T-helper 22 cell (primary cell): ENCODE results near the gene CDH4.
"Not testable (repeated sequence)": the region's sequence is repeated elsewhere in the genome, so short reads cannot be mapped to it uniquely, and the experiment has no call there.

Source experiments
- DNase-seq: peaks from one replicate; pipeline ENCODE4 v3.0.0-alpha.2; 2020; ENCODE audit warnings: low read depth

Gene CDH4

DNA sequence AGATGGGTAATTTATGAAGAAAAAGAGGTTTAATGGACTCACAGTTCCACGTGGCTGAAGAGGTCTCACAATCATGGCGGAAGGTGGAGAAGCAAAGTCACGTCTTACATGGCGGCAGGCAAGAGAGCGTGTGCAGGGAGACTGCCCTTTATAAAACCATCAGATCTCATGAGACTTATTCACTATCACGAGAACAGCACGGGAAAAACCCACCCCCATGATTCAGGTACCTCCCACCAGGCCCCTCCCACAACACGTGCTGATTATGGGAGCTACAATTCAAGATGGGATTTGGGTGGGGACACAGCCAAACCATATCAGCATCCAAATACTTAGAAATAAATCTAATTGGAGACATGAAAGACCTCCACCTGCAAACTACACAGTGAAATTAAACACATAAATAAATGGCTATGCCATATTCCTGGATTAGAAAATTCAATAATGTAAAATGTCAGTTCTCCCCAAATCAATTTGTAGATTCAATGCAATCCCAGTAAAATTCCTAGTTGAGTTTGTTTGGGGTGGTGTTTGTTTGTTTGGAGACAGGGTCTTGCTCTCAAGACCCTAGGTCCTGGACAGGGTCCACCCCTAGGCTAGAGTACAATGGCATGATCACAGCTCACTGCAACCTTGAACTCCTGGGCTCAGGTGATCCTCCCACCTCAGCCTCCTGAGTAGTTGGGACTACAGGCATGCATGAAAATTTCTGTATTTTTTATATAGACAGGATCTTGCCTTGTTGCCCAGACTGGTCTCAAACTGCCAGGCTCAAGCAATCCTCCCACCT lies 712.0 kb downstream of the CDH4 start:
- no peak for DNase-seq

DNA sequence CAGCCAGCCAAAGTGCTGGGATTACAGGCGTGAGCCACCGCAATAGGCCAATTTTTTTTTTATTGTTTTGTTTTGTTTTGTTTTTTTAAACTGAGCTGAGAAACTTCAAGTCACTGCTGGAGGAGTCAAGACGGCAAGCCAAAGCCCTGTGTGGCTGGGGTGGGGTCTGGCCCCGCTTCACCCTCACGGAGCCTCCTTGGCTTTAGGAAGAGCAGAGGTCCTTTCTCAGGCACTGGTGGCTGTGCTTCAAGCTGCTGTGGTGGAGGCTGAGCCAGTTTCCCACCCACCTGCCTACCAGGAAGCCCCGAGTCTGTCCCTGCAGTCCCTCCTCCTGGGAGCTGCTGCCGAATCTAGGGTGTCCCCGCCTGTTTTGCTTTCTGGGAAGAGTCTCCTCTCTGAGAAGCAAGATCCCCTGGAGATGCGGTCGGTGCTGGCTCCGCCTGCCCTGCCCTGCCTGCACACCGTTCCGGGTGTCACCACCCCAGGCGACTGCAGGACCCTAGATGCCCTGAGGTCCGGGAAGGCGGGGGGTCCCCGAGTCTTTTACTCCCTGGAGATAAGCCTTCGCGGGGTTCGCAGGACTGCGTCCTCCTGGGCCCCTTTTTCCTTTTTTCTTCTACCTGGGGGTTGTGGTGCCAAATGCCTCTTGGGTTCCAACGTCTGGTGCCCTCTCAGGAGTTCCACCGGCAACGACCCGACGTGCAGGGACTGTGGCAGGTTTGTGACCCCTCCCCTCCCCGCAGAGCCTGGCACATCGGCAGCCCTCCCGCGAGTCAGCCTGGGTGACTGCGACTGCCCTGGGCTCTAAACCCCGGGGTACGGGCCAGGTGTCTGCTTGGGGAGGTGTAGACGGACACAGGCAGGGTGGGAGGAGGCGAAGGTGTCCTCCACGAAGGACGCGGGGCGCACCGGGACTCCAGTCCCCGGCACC lies 712.9 kb downstream of the CDH4 start:
- no peak for DNase-seq

DNA sequence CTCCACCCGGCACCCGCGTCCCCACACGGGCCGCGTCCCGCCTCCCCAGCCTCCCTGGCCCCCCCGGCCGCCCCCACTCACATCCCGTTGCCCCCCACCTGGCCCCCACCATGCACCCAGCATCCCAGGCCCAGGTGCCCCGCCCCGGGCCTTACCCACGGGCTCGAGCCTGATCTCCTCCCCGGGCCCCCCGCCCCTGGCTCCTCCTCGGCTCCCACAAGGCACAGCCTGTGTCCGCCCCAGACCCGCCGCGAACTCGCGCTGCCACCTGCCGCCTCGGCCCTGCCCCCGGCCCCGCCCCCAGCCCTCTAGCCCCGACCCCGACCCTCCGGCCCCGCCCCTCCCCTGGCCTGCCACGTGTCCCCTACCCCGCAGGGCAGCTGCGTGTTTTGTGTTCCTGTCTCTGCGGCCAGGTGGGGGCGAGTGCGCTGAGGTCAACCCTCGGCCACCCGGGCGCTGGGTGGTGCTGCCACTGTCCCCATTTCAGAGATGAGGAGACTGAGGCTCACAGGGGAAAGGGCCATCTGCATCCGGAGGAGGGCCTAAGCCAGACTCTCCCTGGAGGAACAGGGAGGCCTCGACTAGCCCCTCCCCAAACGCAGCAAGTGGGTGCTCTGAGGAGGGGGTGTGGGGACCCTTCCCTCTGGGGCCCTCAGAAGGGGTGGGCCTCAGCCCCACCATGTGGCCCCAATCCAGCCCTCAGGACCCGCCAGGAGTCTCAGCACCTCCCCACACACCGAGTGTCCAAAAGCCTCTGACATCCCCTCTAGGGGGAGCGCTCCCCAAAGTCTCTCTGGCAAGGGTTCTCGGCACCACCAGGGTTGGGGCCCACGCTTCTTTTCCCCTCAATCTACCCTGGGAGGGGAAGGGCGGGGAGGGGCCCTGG lies 713.8 kb downstream of the CDH4 start:
- no peak for DNase-seq

DNA sequence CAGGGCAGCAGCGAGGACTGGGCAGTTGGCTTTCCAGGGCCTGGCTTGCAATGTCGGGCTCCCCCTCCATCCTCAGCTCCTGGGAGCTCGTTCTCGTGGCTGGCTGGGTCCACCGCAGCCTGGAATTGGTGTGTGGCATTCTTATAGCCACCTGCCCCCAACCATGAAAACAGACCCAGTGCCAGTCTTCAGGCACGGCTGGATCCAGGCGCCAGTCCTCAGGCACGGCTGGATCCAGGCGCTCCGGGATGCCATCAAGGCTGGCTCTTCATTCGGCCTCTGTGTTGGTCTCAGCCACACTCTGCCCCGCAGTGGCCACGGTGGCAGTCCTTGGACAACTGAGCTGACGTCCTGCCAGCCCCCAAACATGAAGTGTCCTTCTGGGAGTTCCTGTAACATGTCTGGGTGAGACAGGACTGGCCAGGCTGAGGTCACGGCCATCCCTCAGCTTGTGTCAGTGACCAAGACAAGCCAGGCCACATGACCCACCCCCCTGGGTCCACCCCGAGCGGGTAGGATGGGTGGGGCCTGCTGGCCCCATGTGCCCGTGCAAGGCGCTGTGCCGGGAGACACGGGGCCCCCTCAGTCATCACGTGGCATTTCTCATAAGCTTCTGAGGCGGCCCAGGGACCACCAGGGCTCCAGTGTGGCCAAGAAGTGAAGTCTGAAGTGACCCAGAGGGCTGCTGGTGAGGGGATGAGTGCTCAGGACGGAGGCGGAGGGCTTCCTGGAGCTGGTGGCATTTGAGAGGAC lies 714.6 kb downstream of the CDH4 start:
- no peak for DNase-seq

DNA sequence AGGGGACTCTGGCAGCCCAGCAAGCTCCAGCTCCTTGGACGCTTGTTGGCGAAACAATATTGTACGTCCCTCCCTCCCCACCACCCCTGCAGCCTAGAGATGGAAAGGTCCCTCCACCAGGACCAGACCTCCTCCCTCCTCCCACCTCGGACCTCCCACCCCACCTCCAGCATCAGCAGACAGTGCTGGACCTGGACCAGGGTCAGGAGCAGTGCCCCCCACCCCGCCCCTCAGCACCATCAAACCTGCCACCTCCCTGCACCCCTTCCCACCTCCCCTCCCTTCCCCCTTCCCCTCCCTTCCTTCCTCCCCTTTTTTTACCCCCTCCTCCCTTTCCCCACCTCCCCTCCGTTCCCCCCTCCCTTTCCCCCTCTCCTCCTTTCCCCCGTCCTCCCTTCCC lies 715.2 kb downstream of the CDH4 start:
- DNase-seq, result no peak

DNA sequence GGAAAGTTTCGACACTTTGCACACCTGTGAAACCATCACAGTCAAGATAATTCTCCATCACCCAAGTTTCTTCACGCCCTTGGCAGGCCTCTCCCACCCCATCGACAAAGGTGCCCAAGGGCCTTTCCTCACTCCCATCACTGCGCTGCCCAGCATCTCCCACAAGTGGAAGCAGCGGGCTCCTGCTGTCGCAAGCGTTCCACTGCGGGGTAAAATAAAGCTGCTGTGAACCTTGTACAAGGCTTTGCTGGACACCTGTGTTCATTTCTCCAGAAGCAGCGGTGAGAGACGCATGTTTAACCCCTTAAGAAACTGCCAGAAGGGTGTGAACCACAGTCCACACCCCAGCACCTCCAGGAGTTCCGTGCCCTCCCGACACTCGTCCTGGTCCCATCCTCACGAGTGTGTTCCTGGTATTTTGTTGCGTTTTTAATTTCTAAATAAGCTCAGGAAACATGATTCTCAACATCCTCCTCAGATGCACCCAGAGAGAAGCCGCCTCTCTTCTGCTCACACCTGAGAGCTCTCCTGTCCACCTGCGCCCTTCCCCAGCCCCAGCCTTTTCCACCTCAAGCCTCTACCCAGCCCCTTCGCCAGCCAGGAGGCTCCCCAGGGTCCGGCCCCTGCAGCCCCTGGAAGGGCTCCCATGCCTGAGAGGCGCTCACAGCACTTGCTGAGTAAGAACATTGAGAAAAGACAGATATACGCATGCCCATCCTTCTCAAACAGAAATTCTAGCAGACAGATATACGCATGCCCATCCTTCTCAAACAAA lies 716.2 kb downstream of the CDH4 start:
- DNase-seq, result no peak

DNA sequence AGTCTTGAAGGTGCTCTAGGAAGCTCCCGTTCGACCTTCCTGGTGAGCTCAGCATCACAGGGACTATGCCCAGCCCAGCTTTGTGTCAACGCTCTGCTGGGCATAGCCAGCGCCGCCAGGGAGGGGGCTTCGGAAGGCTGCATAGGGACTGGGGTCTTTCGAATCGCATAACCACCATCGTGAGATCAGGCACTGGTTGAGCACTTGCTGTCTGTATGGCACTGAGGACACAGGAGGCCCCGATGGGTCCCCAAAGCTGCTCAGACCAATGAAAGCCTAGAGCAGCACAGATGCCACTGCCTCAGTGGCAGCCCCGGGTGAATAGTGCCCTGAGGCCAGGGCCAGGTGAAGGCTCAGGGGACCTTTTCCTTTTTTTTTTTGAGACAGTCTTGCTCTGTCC lies 716.9 kb downstream of the CDH4 start:
- no peak for DNase-seq

DNA sequence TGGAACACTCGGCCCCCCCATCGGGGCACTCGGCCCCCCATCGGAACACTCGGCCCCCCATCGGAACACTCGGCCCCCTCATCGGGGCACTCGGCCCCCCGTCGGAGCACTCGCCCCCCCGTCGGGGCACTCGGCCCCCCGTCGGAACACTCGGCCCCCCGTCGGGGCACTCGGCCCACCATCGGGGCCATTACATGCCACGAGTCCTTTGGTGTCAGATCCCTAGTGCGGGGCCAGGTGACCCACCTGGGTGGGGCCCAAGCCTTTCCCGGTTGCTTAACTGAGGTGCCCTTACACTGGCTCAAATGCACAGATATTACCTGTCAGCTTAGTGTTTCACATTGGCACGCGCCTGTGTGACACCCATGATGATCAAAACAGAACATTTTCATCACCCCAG lies 717.7 kb downstream of the CDH4 start:
- no peak for DNase-seq

DNA sequence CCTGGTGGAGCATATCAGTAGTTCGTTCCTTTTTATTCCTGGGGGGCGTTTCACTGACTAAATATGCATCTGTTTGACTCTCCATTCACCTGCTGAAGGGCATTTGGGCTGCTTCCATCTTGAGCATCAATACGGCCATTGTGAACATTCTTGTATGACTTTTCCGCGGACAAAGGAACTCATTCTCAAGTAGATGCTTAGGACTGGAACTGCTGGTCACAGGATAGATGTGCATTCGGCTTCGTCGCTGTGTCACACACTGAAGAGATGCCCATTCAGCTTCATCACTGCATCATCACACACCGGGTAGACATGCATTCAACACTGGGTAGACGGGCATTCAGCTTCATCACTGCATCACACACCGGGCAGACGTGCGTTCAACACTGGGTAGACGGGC lies 718.3 kb downstream of the CDH4 start:
- no peak for DNase-seq

DNA sequence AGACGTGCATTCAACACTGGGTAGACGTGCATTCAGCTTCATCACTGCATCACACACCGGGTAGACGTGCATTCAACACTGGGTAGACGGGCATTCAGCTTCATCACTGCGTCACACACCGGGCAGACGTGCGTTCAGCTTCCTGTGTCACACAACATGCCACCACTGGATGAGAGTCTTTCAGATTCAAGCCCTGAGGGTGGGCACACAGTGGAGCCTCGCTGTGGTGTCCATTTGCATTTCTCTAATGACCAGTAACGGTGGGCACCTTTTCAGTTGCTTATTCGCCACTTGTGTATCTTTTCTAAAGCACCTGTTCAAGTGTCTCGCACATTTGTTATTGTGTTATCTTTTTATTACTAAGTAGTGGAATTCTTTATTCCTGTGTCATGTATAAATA lies 719.5 kb downstream of the CDH4 start:
- DNase-seq, result not testable (repeated sequence)

DNA sequence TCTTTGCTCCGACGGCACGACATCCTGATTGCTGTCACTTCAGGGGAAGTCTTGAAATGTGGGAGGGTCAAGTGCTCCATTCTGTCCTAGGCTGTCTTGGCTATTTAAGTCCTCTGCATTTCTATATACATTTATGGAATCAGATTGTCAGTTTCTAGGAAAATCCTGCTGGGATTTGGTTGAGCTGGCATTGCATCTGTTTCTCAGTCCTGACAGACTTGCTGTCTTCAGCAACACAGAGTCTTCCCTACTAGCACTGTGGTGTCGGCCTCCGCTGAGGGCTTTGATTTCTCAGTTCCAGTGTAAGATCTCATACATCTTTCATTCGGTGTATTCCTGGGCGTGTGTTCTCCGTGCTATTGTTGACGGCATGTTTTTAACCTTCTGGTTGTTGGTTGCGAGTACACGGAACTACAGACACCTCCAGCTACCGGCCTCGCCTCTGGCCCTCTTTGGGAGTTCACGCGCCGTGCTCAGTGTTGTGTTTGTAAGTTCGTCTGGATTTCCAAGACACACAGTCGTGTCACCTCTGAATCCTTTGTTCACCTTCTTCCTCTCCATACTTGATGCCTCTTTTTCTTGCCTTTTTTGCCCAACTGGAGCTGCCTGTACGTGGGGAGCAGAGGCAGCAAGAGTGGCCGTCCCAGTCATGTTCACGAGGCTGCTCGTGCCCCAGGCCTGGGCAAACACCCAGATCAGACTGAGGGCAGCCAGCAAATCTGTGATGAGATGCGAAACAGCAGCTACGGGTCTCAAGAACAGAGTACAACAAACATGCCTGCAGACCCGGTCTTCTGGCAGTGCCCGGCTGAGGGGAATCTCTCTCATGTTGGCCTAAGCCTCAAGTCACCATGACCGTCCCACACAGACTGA lies 720.8 kb downstream of the CDH4 start:
- DNase-seq, result no peak

DNA sequence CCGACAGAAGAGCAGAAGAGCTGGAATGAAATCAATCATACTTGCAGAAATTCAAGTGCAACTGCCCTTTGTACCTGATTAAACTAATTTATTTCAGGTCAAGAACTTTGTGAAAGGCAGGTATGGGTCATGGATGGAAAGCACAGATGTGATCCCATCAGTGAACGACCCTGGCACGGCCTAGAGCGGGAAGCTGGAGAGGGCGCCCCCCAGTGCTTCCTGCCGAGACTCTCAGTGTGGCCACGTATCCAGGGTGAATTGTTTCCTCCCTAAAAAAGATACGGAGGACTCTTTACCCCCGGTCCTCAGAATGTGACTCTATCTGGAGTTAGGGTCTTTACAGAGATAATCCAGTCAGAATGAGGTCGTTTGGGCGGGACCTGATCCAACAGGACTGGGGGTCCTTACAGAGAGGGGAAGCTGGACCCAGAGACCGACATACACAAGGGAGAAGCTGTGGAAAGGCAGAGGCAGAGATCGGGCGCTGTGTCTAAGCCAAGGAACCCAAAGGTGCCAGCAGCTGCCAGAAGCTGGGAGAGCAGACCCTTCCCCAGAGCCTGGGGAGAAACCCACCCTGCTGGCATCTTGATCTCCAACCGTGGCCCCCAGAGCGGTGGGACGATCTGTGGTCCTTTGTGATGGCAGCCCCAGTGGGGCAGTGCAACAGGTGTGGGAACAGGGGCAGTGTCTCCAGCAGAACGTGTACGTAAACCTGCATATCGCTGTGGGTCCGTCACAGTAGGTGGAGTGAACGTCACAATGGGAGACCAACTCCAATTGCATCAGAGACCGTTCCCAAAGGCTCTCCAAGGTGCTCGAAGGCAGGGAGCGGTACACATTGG lies 721.7 kb downstream of the CDH4 start:
- DNase-seq, result no peak

DNA sequence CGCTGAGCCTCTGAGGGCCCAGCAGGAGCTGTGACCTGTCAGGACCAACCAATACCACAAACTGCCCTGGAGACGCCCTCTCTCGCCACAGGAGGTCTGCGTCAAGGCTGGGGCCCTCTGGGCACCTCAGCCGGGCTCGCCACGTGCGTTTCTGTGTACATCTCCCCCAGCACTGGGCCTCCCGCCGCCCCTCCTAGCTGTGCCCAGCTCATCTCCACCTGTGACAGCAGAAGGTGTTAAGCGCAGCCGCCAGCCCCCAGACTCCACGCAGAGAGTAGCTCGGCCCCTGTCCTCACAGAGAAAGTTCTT lies 722.2 kb downstream of the CDH4 start:
- DNase-seq, result no peak

DNA sequence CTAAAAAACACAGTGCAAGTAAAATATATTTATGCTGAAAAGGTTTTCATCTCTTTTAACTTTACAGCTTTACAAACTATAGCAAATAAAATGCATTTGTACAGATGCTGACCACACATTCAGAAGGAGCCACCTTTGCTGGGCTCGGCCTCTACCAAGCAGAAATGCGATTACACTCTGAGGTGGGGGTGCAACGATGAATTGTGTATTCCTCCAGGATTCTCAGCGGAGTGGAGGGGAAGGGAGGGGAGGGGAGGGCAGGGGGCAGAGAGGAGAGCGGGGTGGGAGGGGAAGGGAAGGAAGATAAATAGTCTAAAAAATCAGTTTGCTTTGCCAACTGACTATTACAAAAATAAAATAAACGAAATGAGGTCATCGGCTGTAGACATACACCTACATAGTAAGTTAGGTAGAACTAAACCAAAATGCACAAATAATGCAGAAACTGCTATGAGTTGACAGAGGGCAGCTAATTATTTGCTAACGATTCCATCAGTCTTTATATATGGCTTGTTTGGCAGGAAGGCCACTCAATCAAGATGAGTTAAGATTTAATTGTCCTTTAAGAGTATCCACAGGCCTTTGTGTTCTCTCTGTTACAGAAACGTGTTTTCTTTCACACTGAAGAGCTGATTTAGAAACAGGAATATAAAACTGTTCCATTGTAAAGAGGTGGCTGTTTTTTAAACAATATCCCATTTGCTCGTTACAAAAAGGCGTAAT lies 723.5 kb downstream of the CDH4 start:
- no peak for DNase-seq

DNA sequence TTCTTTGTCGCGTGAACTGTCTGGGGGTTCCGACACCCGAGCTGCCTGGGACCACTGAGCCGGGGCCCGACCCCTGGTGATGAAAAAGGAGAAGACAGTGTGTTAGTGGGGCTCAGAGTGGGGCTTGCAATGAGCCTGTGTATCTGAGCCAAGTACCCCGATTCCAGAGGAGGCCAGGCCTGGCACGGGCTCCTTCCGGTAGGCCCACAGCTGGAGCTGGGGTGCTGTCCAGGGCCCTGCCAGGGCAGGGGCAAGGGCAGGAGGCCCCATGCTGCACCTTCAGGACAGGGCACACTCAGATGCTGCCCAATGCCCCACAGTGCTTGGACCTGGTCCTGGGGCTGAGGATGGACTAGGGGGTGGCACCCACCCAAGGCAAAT lies 724.2 kb downstream of the CDH4 start:
- no peak for DNase-seq

DNA sequence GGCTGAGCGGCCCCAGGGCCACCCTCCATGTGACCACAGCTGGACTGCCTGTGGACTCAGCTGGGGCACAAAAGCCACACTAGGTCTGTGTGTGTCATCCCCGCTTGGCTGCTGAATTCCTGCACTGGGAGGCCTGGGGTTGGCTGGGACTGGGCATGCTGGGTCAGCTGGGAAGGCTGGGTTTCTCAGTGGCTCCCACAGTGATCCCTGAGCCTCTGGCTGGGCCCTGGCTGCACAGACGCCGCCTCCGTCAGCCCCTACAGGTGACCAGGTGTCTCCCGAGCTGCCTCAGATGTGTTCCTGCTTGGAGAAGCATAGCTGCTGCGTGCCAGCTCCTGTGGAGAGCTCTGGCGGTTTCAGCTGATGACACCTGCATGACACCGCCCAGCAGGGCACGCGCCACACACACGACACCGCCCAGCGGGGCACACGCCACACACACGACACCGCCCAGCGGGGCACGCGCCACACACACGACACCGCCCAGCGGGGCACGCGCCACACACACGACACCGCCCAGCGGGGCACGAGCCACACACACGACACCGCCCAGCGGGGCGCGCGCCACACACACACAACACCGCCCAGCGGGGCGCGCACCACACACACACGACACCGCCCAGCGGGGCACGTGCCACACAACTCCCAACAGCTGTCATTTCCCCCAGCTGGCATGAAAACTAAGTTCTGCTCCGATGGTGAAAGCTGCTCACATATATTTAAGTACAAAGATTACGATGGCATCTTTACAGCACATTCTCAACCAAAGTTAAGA lies 724.8 kb downstream of the CDH4 start:
- DNase-seq, result no peak

DNA sequence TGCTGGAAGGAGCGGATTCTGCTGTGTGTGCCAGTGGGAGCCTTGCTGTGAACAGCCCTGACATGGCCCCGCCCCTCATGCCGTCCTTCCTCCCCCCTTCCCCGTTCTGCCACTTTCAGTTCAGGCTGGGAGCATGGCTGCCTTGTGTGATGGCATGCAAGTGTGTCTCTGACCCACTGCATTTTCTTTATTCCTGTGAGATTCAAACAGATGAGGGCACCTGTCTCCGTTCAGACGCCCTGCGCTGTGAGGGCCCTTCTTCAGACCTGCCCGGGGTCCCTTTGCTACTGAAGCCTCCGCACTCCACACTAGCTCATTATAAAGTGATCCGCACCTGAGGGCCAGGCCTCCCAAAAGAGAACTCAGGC lies 725.3 kb downstream of the CDH4 start:
- DNase-seq, result no peak

DNA sequence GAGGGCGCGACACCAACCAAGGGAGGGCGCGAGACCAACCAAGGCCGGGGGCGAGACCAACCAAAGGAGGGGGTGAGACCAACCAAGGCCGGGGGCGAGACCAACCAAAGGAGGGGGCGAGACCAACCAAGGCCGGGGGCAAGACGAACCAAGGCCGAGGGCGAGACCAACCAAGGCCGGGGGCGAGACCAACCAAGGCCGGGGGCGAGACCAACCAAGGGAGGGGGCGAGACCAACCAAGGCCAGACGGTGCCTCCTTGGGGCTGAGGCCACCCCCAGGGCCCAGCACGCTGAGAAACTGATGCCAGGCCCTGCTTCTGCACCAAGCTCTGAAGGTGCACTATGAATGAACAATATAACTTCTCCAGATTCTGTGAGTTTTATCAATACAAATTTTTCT lies 726.4 kb downstream of the CDH4 start:
- no peak for DNase-seq
